GM13977 (cell line): ENCODE results near the gene PIK3R2.
A peak's percentile ranks its signal among the peaks of the same experiment; 100 is the strongest.

ENCODE experiments used
- DNase-seq: peaks from one replicate; pipeline ENCODE4 v3.0.0; 2012; ENCODE audit warnings: low spot score
- CTCF ChIP-seq: IDR thresholded peaks from 2 replicates; pipeline ENCODE4 v1.5.1; 2012; ENCODE audit warnings: mild to moderate bottlenecking, control low read depth; ENCODE audit not compliant: insufficient read depth; ENCODE audit errors: extremely low read depth, missing control alignments
- in situ Hi-C: fragments of 300-500 bp; cut with MboI; formaldehyde crosslinking; loops from one replicate; pipeline ENCODE4 v1.12.0; 2022; ENCODE audit warnings: low sequenced_read_pairs, low pct_unique_long_range_greater_than_20kb, mixed read lengths, inconsistent platforms; ENCODE audit not compliant: unreplicated experiment

PIK3R2 gene

GRCh38 chr19:18161636-18162002, 8.7 kb downstream of the PIK3R2 start:
- in situ Hi-C loops: no loop called here
- no peak for TF ChIP-seq CTCF
- DNase-seq: no peak

- in situ Hi-C loops: no loop called here
- TF ChIP-seq CTCF: no peak
- no peak for DNase-seq
These were observed 11.1 kb downstream of the PIK3R2 start for GRCh38 chr19:18164072-18164471.

- in situ Hi-C loops: no loop called here
- no peak for TF ChIP-seq CTCF
These were observed 13.0 kb downstream of the PIK3R2 start for GRCh38 chr19:18165794-18166544.

GRCh38 chr19:18167011-18167410, 14.0 kb downstream of the PIK3R2 start:
- in situ Hi-C loops: no loop called here
- no peak for TF ChIP-seq CTCF
- DNase-seq: no peak

More at GRCh38 chr19:18165794-18166544, 13.0 kb downstream of the PIK3R2 start:
- no peak for DNase-seq

- in situ Hi-C loops: no loop called here
- TF ChIP-seq CTCF: peak; percentile 89
- peak; percentile 93 for DNase-seq
These were observed 15.1 kb downstream of the PIK3R2 start for GRCh38 chr19:18167975-18168645.

GRCh38 chr19:18168673-18169381, 15.9 kb downstream of the PIK3R2 start:
- in situ Hi-C loops: no loop called here
- DNase-seq: no peak
- TF ChIP-seq CTCF: no peak
